Activated gamma-delta T cell treated with Interleukin-2 at 50 U/mL for 16 hours (primary cell): ENCODE data around the gene ZNF609.

ENCODE experiments used
- DNase-seq: peaks from one replicate; pipeline ENCODE4 v3.0.0-alpha.2; 2020

Gene ZNF609

DNA sequence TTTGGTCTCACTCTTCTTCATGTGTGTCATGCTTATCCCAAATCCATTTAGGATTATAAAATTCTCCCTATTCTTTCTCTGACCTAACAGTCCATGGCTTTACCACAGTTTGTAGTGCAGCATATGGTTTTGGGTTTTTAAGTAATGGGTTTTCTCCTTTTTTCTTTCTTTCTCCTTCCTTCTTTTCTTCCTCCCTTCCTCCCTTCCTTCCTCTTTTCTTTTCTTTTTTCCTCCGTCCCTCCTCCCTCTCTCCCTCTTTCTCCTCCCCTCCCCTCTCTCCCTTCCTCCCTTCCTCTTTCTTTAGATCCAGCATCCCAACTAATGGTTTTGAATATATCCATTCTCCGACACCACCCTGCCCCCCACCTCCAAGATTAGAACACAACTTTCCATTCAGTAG is 196.1 kb downstream of the ZNF609 start:
- no peak for DNase-seq

DNA sequence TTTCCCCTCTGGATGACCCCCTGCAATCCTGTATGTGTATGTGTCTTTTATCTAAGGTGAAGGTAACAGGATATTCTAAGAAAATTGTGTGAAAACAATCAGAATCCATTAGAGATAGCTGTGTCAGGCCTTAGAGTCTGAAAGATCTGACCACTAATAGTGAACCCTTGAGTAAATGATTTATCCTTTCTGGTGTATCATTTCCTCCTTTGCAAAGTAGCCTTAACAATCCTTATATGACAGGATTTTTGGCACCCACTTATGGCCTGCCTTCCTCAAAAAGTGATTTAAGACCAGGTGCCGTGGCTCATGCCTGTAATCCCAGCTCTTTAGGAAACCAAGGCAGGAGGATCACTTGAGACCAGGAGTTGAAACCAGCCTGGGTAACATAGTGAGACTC is 204.8 kb downstream of the ZNF609 start:
- no peak for DNase-seq

DNA sequence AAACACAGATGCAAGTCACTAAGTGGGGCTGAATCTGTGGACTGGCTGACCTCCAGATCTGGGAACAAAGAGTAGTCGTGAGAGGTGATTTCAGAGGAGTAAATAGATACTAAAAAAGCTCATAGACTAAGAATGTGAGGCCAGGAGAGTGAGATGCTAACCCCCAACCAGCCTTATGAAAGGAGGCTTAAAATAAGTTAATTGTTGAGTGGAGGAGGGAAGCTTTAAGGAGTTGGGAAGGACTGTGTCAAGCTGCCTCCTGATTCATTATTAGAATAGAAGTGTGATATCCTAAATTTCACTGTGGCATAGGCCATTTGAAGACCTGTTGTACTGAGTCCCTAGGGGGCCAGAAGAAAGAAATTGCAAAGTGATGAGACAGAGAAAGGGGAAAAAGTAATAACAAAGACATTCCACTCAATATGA is 207.4 kb downstream of the ZNF609 start:
- no peak for DNase-seq

DNA sequence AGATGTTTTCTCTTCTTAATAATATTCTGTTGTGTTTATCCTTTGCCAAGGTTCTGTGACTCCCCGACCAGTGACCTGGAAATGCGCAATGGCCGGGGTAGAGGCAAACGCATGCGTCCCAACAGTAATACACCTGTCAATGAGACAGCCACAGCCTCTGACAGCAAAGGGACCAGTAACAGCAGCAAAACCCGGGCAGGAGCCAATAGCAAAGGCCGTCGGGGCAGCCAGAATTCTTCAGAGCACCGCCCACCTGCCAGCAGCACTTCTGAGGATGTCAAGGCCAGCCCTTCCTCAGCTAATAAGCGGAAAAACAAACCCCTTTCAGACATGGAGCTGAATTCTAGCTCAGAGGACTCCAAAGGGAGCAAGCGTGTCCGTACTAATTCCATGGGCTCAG is 213.5 kb downstream of the ZNF609 start:
- DNase-seq, result no peak

DNA sequence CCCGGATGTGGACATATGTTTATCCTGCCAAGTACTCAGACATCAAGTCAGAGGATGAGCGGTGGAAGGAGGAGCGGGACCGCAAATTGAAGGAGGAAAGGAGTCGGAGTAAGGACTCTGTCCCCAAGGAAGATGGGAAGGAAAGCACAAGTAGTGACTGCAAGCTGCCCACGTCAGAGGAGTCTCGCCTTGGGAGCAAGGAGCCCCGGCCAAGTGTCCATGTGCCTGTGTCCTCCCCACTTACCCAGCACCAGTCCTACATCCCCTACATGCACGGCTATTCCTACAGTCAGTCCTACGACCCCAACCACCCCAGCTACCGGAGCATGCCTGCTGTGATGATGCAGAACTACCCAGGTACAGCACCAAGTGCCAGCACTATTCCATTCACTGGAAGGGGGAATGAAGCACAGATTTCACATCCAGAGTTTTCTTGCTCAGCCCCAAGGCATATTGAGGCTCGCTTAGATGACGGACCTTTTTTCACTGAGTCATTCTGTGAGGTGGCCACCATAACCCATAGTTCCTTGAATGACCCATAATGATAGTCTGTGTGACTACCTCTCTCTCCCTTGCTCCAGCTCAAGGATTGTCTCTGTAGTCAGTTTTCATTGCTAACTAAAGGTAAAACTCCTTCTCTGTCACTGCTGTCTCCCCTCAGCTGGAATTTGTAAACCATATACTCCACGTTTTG is 217.9 kb downstream of the ZNF609 start:
- no peak for DNase-seq

DNA sequence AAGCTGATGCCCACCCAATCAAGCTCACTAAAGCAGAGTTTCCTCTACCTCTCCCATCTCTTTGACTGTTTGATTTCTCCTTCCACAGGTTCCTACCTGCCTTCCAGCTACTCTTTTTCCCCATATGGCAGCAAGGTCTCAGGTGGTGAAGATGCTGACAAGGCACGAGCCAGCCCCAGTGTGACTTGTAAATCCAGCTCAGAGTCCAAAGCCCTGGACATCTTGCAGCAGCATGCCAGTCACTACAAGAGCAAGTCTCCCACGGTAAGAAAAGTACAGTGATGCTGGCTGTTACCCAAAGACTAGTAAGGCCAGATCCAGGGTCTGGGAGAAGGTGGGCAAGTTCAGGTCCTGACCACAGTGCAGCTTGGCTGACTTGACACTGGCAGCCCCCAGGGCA is 219.7 kb downstream of the ZNF609 start:
- DNase-seq, result no peak

DNA sequence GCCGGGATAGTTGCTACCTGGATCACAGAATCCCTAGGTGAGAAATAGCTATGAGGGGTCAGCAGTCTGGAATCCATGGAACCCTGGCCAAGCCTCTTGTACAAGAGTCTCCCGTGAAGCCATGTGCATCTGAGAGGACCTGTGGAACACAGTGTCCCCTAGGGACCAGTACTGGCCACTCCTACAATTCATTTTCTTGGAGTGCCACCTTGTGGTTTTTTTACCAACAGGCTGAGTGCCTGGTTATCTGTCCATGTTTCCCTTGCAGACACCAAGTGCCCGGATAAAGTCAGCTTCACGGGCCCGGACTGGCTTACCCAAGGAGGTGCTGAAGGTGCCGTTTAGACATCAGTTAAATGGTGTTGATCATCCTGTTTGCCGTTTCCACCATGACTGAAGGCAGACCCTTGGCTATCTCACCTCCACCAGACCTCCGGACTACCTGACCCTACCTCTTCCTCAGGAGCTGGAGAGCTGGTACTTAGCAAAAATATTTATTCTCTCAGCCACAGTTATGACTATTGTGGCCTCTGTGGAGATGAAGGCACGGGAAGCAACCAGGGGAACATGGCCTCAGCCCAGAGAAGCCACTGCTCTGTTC is 221.1 kb downstream of the ZNF609 start:
- DNase-seq, result no peak

DNA sequence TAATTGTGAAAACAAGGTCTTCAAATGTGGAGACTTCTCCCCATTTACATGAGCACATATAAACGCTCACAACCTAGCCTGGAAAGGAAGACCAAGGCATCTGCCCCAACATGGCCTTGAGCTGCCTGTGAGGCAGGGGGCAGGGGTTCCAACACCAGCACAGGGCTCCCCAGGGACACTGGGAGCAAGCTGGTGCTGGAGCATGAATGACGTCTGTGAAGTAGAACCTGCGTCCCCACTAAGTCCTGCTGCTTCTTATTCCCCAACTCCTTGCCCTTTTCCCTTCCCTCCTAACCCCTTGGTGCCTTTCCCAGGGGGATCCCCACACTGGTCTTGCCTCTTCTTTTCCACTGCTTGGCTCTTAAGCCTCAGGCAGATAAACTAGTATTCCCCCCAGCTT is 221.9 kb downstream of the ZNF609 start:
- DNase-seq, result no peak

DNA sequence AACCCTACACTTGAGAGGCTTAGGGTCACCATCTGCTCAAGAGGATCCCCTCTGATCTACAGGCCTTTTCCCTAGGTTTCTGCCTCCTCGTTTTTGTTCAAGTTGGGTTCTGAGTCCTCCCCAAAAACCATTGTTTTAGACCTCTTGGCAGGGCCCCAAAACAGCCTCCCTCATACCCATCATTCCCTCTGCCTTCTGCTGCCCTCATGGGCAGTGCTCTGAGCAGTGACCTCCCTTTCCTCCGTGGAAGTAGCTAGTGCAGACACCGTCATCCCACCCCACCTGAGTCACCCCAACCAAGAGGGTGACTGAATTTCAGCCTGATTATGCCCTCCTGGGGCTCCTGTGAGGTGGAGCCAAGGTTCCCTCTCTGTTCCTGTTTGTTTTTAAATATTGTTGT is 223.0 kb downstream of the ZNF609 start:
- no peak for DNase-seq

DNA sequence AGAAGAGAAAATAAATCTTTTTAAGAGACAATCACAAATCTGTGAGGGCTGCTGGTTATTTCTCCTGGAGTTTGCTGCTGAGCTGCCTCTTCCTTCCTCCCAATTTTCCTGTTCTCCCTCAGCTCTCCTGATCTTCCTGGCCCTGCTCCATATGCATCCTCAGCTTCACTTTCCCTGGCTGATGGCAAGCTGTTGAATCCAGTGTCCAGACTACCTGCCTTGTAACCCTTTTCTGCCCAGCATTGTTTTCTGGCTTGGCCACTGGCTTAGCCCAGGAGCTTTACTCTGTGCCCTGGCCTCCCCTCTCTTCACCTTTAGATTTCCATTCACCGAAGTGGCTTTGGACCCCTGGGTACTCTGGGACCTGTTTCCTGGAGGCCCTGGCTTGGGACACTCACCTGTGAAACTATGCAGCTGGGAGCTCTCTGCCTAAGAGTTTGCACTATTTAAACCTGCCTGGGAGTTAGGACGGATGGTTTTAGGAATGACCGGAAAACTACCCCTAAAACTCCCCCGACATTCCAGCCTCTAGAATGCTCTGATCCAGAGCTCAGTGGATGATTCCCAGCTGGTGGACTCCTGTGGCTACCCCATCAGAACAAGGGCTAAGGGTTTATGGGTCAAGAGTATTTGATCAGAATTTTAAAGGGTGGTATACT is 225.0 kb downstream of the ZNF609 start:
- no peak for DNase-seq

DNA sequence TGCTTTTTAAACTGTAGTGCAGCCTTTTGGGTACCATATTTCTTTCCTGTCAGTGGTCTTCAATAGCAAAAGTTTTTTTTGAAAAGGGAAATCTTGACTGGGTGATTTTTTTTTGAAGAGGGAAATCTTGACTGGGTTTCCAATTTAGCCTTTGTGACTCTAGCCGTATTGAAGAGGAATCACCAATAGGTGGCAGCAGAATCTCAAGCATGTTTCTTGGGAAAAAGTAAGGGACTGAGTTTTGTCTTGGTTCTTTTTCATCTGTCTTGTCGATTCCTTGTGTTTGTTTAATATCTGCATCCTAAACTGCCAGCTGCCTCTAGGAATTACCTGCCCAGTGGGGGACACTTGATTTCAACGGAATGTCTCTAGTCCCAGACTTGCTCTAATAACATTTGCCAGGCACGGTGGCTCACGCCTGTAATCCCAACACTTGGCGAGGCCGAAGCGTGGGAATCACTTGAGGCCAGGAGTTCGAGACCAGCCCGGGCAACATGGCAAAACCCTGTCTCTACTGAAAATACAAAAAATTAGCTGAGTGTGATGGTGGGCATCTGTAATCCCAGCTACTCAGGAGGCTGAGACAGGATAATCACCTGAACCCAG is 225.9 kb downstream of the ZNF609 start:
- peak; percentile 25 for DNase-seq

DNA sequence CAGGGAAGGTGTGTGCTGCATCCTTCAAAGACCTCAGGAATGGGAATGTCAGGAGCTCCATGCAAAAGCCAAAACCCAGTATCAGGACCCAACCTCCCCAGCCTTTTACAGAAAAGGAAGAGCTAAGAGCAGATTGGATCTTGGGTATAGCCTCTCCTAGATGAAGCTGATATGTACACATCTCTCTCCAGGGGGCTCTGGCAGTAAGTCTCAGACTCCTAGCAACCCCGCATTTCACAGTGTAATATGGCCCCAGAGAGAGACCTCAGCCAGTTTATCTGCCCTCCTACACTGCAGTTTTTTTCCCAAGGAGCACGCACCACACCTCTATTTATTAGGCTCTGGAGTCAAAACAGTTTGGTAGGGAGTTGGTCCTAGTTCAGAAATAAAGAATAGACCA is 226.8 kb downstream of the ZNF609 start:
- DNase-seq, result no peak

DNA sequence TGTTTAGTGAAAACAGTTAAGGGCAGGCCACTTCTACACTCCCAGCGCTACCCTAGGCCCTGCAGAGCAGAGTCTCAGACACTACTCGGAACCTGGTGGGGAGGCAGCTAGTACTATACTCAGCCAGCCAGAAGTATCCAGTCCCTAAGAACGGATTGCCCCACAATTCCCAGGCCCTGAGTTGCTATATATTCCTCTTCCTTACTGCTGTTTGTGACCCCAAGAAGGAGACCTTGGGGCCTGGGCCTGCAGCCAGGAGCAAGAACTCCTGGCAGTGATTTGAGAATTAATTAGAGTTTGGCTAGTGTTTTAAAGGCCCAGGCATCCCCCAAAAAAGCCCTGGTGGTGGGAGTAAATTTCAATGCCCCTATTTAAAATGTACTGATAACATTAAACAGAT is 227.3 kb downstream of the ZNF609 start:
- no peak for DNase-seq

DNA sequence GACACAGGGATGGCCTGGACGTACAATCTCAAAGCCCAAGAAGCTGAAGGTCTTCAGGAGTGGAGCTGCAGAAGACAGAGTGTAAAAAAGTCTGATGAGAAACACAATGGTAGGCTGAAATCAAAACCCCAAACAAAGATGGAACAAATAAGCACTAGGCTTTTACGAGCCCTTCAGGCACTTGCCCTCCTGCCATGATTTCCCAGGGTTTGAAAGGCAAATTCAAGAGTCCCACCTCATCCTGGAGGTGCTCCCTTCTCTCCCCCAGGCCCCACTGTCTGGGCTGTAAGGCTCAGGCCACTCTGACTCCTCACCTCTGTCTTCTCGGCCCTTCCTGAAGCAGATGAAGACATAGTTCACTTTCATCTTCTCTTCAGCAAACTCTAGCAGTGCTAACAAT is 228.4 kb downstream of the ZNF609 start:
- DNase-seq, result no peak

DNA sequence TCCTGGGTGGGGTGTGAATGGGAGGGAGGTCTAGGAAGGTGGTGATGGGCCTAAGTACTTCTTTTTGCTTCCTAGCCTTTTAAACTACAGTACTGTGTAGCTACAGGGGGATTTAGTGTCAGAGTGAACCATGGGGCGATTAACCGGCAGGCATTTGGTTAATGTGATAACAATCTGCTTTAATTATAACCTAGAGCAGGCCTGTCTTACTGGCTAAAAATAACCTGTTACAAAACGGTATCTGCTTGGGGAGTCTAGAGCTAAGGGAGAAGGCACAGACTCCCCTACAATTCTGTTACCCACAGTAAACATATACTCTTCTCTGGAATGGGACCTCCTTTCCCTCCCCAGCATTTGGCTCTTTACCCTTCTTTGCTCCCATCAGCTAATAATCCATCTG is 229.6 kb downstream of the ZNF609 start:
- DNase-seq, result no peak

DNA sequence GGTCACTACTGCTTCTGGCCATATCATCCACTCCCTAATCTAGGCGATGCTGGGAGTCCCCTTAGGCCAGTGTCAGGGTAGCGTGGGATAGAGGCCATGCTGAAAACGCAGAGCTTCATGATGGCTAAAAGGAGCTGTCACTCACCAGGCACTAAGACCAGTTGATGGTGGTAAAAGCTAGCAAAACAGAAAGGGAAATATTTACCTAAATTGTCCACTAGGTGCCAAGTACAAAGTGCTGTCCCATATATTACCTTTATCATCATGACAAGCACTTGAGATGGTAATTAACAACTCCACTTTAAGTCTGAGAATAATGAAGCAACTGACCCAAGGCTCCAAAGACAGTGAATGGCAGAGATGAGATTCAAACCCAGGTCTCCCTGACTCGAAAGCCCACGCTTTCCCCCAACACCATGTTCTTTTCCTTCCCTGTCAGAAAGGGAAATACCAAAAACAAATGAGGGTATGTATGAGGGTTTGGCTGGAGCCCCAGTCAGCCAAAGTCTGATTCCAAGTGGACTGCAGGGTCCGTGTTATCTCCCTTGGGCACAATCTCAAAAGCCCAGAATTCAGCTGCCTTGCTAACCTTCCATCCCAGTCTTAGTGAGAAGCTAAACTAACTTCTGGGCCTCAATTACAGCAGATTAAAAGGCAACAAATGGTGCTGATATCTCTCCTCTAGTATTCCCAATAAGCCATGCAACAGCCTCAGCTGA is 230.4 kb downstream of the ZNF609 start:
- no peak for DNase-seq

DNA sequence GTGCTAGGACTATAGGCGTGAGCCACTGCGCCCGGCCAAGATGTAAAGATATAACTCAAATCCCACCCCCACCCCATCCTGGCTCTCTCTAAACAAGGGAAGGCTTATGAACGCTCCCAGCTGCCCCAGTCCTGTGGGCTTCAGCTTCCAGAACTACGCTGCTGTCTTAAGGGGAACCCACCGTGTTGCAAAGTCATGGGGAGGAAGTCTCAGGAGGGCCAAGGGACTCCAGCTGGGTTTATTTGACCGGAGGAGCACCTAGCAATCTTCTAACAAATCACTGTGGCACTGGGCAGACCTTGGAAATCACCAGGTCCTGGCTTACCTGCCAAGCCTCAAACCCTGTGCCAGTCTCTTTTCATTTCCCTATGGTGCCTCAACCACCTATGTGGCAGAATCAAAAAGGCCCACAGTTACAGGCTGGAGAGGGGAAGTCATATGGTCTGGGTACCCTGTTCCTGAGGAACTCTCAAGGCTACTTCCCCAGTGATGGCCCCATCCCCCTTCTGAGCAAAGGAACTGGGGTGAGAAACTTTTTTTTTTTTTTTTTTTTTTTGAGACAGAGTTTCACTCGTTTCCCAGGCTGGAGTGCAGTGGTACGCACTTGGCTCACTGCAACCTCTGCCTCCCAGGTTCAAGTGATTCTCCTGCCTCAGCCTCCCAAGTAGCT is 231.7 kb downstream of the ZNF609 start:
- DNase-seq, result no peak

DNA sequence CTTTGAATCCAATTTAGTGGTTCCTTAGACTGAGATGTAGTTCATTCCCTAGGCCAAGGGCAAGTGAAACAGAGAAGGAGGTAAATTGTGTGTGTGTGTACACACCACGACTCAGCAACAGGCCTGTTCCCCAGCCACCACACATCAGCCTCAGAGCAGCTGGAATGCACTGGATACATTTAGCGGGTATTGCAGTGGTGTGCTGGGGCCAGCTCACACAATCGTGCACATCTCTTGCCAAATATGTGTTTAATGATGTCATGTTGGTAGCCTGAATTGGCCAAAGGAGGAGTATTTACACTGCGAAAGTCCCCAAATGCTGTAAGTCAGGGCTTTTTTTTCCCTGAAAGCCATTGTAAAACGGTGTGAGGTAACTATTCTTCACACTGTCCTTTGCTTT is 232.8 kb downstream of the ZNF609 start:
- DNase-seq, result no peak

DNA sequence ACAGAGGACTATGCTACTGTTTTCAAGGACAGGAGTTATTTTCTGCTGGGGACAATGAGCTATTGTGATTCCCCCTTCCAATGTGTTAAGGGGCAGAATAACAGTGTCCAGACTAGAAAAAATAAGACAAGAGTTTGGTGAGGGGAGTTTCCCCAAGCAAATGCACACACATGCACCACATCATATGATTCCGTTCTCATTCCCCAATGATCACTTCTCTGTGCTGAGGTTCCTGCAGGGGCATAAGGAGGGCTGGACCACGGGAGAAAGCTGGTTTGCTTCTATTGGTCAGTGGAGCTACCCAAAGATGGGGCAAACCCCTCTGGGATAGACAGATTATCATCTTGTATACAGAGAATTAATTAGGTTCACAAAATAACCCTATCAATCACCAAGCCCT is 234.4 kb downstream of the ZNF609 start:
- DNase-seq, result no peak

DNA sequence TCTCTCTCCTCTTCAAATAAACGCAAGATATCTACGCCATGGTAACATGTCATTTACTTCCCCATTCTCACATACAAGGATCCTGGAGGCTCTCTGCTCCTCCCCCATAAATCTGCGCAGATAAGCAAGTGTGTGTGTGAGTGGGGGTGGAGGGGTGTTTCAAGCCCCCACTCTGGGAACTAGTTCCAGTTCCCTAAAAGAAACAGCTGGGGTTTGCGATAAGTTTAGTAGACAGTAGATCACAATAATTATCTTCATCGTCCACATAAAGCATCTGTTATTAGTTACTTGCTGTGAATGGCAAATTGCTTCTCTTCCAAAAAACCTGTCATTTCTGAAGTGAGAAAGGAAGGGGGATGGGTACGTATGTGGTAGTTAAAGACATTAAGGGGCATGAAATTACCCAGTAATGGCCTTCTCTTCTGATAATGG is 235.2 kb downstream of the ZNF609 start:
- no peak for DNase-seq

DNA sequence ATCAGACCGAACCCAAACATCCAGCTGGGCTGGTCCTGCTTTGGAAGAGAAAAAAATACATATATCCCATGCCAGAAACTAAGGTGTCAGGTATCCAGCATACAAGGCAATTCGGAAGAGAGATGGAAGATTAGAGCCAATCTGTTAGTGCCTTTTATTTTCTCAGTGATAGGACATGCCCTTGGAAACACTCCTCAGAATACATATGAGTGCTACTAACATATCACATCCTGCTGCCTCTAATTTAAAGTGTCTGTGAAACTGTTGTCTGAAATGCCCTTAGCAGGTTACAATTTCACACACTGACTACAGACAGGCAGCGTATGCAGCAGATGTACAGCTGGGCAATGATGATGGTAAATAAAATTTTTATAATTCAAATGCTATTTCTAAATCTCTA is 236.1 kb downstream of the ZNF609 start:
- no peak for DNase-seq

DNA sequence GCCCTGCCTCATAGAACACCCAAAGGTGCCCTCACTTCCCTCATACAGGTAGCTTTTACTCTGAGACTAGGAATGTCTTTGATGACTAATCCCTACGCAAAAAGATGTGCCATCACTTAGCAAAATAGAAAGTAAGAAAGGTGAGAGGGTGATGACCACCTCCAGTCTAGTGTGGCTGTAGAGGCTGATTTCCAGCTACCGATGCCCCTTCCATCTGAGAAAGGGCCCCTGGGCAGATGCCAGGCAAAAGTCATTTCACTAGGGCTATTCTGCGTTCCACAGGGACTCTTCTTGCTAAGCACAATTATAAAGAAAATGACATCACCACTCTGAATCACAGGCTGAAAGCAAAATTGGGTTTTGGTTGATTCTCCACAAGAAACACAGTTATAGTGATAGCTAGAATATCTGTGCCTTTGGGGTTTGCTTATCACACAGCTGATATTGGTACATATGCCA is 237.6 kb downstream of the ZNF609 start:
- no peak for DNase-seq

DNA sequence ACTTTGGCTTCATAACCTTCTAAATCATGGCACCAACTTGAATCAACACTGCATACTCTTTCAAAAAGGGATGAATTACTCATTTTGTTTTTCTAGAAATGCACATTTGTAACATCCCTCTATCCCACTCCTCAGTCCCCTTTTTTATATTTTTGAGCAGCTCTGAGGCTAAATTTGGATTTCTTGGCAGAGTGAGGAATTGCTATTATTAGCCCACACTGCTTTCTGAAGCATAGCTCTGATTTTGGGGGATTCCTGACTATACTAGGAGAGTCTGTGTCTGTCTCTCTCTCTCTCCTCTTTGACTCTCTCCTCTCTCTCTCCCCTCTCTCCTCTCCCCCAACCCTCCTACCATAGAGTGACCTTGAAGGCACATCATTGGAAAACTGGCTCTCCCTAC is 238.4 kb downstream of the ZNF609 start:
- no peak for DNase-seq
